NCI-H187 (cell line): ENCODE measurements around the gene LBP.
"Not testable (repeated sequence)": the region's sequence is repeated elsewhere in the genome, so short reads cannot be mapped to it uniquely, and the experiment has no call there.

ENCODE experiments used
- DNase-seq, 2 experiments: peaks; one replicate each; lab custom pipeline; 2025; lab: John Stamatoyannopoulos, UW

Gene LBP, protein sequence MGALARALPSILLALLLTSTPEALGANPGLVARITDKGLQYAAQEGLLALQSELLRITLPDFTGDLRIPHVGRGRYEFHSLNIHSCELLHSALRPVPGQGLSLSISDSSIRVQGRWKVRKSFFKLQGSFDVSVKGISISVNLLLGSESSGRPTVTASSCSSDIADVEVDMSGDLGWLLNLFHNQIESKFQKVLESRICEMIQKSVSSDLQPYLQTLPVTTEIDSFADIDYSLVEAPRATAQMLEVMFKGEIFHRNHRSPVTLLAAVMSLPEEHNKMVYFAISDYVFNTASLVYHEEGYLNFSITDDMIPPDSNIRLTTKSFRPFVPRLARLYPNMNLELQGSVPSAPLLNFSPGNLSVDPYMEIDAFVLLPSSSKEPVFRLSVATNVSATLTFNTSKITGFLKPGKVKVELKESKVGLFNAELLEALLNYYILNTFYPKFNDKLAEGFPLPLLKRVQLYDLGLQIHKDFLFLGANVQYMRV

DNA sequence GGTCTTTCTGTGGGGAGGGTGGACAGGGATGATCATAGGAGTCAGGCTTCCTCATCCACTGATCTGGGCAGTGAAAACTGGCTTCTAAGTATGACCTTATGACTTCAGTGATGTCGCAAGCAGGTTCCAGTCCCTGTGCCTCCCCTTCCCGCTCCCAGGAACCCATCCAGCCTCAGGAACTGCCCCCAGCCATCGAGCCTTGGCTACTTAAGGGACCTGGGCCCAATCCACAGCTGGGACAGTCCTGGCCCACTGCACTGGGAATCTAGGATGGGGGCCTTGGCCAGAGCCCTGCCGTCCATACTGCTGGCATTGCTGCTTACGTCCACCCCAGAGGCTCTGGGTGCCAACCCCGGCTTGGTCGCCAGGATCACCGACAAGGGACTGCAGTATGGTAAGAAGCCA, at the start of gene LBP:
Gene LBP (plus strand): TSS at position 236 of the 405 bp plus-strand sequence. CDS start 35 bp downstream, at position 271.
- DNase-seq, result no peak

- DNase-seq, result no peak
Measured at GRCh38 chr20:38297916-38298674, 48.2 kb upstream of the LBP start.

DNA sequence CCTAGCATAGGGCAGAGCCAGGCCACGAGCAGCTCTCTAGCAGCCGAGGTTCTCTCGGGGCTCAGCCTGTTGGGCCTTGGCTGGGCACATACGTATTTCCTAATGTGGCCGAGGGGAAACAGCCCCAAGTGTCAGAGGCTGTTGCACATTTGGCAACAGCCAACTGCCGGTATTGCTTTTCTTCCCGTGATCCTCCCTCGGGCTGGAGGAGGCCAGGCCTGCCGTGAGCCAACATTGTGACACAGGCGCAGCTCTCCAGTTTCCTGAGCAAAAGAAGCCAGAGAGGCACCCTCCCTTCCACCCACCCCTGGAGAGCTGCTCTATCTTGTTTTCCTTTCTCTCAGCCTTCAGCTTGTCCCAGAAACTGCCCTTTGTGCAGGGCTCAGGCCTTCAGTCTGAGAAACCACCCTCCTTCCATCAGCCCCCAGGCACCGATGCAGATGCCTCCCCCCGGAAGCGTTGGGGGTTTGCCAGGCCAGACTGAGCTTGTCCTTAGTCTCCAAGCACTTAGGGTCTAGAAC, 47.5 kb upstream of the LBP start:
- DNase-seq, result no peak

DNA sequence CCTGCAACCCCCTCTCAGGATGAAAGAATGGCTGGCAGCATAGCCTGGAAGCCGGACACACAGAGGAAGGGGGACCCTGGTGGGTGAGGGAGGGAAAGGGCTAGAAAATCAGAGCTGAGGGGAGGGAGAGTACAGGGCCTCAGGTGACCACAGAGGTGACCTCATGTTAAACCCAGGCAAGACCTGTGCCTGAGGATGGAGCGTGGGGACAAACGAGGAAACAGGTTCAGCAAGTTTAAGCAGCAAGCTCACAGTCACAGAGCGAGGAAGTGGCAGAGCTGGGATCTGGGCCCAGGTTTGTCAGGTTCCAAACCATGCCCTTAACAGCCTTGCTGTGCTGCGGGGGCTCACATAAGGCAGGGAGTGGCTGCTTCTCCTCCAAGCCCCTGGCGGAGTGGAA, 46.3 kb upstream of the LBP start:
- DNase-seq, result no peak

DNA sequence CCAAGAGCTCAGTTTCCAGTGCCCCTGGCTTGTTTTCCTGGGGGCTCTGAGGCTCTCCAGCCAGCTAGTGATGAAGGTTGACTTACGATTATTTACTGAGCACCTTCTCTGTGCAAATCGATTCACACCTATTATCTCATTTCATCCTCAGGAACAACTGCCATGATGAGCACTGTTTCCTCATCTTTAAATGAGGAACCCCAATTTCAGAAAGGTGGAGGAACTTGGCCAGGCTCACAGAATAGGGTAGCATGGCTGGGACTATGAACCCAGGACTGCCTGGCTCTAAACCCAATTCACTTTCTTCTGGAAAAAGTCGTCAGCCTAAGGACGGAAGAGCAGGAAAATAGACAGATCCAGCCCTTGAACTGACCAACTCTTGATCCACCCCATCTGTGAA, 45.8 kb upstream of the LBP start:
- DNase-seq, result no peak

- no peak for DNase-seq
Measured at GRCh38 chr20:38301309-38301708, 45.0 kb upstream of the LBP start.

DNA sequence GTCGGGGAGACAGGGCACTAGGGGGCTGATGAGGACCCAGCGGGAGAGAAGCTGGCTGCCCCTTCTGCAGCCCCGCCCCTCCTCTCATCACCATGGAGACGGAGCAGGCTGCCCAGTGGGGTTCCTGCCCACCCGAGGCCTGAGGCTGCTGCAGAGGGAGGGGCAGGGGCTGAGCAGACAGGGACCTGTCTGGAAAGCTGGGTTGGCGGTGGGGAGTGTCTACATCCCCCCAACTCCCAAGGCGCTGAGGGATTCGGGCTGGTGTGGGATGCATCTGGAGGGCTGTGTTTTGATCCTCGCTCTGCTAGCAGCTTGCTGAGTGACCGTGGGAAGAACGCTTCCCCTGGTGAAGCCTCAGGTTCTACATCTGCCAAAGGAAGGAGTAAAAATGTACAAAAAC, 43.5 kb upstream of the LBP start:
- DNase-seq, result no peak

- no peak for DNase-seq
Measured at GRCh38 chr20:38303908-38304379, 42.3 kb upstream of the LBP start, which contains the start of gene BPI. Gene BPI (plus strand): TSS chr20:38304156. CDS start chr20:38304224, 68 bp downstream.

- DNase-seq, result no peak
Measured at GRCh38 chr20:38304845-38305447, 41.3 kb upstream of the LBP start.

- DNase-seq, result no peak
Measured at GRCh38 chr20:38305541-38305940, 40.7 kb upstream of the LBP start.

DNA sequence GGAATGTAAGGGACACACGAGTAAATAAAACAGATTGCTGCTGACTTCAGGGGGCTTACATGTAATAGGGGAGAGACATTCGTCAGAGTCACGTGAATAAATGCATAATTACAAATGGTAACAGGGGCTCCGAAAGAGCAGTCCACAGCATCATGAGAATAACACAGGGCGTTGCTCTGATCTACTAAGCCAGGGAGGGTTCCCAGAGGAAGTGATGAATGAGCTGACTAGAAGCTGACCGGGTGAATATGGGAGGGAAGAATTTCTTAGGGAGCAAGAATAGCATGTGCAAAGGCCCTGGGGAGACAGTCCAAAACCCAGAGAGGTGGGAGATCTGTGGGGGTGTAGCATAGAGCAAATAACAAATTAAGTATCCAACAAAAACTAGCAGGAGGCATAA, 39.9 kb upstream of the LBP start:
- no peak for DNase-seq

DNA sequence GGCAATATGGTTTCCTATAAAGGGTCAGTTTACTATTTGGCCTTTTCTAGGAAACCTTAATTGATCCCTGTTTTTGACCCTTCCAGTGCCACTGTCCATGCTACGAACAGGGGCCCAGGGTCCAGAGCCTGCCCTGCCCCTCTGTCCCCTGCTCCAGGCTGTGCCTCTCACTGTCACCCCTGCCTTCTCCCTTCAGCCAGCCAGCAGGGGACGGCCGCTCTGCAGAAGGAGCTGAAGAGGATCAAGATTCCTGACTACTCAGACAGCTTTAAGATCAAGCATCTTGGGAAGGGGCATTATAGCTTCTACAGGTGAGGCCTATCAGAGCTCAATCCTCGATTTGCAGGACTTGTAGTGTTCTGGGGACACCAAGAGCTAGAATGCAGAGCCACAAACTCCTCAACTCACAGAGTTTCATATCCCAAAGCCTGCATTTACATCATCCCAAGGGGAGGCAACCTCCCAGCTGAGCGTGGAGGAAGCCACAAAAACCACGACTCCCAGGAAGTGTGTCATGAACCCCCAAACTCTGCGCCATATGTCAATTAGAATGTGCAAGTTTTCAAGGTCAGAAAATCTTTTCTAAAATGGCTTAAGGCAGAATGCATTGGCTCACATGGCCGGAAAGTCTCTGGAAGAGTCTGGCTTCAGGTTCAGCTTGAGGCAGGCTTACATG, 38.8 kb upstream of the LBP start:
- no peak for DNase-seq

DNA sequence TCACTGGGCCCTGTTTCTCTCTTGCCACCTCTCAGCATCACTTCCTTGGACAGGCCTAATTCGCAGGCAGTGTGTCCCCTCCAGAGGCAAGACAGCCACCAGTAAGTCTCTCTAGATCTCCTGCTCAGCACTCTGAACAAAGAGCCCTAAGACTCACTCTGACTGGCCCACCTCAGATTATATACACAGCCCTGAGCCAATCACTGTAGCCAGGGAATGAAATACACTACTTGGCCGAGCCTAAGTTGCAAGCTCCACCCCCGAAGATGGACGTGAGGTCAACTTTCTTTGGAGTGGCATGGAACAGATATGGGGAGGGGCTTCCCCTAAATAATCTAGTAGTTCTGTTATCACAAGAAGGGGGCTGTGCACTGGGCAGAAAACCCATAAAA, 38.2 kb upstream of the LBP start:
- DNase-seq, result no peak

GRCh38 chr20:38308447-38308846, 37.8 kb upstream of the LBP start:
- DNase-seq, result no peak

DNA sequence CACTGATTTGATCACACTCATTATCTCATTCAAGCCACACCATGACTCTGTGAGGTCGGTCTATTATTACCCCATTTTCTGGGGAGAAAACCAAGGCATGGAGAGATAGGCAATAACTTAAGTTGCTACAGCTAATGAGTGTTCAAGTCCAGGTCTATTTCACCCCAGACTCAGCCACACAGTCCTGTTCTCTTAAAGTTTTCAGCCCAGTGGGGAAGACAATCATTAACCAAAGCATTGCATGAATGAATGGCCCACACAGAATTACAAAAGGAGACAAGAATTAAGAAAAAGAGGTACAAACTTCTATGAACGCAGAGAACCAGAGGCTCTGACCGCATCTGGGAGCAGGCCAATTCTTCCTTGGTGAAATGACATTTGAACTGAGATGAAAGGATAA, 35.2 kb upstream of the LBP start:
- no peak for DNase-seq

GRCh38 chr20:38311491-38311890, 34.8 kb upstream of the LBP start:
- no peak for DNase-seq

DNA sequence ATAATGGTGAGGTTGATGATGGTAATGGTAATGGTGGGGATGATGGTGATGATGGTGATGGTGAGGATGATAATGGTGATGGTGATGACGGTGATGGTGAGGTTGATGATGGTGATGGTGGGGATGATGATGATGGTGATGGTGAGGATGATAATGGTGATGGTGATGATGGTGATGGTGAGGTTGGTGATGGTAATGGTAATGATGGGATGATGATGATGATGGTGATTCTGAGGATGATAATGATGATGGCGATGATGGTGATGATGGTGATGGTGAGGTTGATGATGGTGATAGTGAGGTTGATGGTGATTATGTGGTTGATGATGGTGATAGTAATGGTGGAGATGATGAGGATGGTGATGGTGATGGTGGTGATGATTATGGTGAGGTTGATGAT, 32.6 kb upstream of the LBP start:
- DNase-seq, result no peak

- not testable (repeated sequence) for DNase-seq
Measured at GRCh38 chr20:38314350-38314749, 31.9 kb upstream of the LBP start.

DNA sequence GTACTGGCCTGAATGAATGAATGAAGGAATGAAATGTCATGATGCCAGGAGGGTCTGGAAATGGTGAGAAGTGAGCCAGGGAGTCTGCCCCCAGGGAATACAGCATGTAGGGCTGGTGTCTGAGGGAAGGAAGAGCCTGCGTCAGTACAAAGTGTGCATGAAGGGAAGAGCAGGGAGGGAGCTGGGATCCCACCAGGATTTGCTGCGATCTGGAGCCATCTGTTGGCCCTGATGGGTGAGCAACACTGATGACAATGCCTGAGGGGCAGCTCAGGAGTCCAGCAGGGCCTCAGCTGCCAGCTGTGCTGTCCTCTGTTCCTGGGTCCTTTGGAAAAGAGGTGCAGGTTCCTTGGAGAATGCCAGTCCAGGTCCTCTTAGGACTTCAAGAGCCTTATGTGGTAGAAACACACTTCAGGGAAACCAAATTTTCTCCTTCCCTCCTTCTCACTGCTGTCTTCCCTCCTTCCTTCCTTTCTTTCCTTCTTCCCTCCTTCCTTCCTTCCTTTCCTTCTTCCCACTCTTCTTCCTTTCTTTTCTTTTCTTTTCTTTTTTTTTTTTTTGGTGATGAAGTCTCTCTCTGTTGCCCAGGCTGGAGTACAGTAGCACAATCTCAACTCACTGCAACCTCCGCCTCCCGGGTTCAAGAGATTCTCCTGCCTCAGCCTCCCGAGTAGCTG, 30.9 kb upstream of the LBP start:
- DNase-seq, result no peak

DNA sequence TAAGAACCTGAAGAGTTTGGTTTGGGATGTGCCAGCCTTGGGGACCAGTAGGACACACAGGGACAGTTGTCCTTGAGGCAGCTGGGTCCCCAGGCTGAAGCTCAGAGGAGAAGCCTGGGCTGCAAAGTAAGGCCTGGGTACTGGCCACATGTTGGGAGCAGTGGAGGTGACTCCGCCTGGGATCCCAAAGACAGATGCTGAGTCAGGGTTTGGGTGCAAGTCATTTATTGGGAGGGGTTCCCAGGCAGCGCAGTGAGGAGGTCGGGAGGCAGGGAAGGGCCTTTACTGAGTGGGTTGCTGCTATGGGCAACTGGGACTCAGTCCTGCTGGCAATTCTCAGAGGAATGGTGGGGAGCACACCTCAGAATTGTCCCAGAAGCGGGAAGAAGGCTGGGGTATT, 29.9 kb upstream of the LBP start:
- no peak for DNase-seq

- DNase-seq, result no peak
Measured at GRCh38 chr20:38317422-38317821, 28.9 kb upstream of the LBP start.
